Type B pancreatic cell (in vitro differentiated cells): ENCODE data around the gene SLC6A11. TPM values are rescaled to one million over a fixed set of nuclear protein-coding genes. Genes with fewer than 3 reads are reported as not detected.
A peak's percentile ranks its signal among the peaks of the same experiment; 100 is the strongest.

Experiments used
- DNase-seq: peaks from one replicate; pipeline ENCODE4 v3.0.0; 2021; ENCODE audit warnings: mixed read lengths; ENCODE audit not compliant: unreplicated experiment; ENCODE audit errors: extremely low spot score
- H3K27ac Mint-ChIP-seq: 2 replicates; pipeline ENCODE4 v1.8.0; 2021; ENCODE audit warnings: mild to moderate bottlenecking, mixed read lengths
- H3K27me3 Mint-ChIP-seq: 2 replicates; pipeline ENCODE4 v1.8.0; 2021; ENCODE audit warnings: mixed read lengths
- H3K36me3 Mint-ChIP-seq: 2 replicates; pipeline ENCODE4 v1.8.0; 2021; ENCODE audit warnings: mixed read lengths
- H3K4me1 Mint-ChIP-seq: one replicate; pipeline ENCODE4 v1.8.0; 2021; ENCODE audit warnings: mixed read lengths; ENCODE audit not compliant: unreplicated experiment
- H3K4me3 Mint-ChIP-seq: 2 replicates; pipeline ENCODE4 v1.8.0; 2021; ENCODE audit warnings: mild to moderate bottlenecking, mixed read lengths
- H3K9me3 Mint-ChIP-seq: 2 replicates; pipeline ENCODE4 v1.8.0; 2021; ENCODE audit warnings: mixed read lengths
- total RNA-seq: library from RNA; stranded (reverse); gene quantifications from 2 replicates; pipeline ENCODE4 v1.2.1, GENCODE V29; 2021; ENCODE audit warnings: low replicate concordance
- TF ChIP-seq, protein P1 (sequence below): fragments of 200-600 bp; sonication (generic); conservative IDR thresholded peaks from 2 replicates; pipeline ENCODE4 v1.5.0; 2021; ENCODE audit warnings: antibody characterized with exemption, mild to moderate bottlenecking

SLC6A11 gene
- total RNA-seq, 1 donor from 2014 or later: 3.0 TPM

DNA sequence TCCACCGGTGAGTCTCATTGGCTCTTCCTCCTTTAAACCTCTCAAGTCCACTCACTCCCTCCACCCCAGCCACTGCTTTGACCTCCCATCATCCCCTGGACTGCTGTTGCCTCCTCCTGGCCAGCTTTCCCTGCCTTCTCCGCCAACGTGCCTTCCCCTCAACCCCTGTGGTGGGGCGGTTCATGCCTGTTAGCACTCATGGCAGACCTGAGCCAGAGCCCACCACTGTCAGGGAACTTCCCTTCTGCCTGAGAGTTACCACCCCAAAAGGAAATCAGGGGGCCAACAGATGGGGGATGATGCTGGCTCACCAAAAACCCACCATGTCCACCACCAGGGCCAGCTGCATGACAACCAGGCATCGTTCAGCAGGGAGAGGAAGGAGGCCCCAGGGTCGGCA, 132.3 kb downstream of the SLC6A11 start:
- peaks cover 47% of the 10 kb centered on the region for H3K27me3 Mint-ChIP-seq

DNA sequence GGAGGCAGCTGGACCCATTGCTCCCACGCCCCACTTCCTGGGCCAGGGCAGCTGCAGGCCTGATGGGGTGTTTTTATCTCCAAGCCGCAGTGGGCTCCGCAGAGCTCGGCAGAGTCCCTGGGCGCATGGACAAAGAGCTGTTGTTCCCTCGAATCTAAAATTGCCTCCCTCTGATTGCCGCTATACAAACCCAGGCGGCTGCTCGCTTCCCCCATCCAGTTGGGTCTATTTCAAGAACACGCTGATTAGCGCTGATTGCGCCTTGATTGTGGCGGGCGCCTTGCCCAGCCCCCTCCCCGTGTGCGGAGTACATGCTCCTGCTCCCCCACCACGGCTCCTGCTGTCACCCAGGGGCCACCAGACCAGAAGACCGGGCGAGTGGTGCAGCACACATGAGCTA, 133.2 kb downstream of the SLC6A11 start:
- Mint-ChIP-seq H3K4me3 (no peak overlapping the region), H3K36me3 (no peaks in the 10 kb centered on the region), H3K27ac (no peak overlapping the region), H3K4me1 (no peaks in the 10 kb centered on the region), H3K27me3 (peaks cover 50% of the 10 kb centered on the region), H3K9me3 (no peaks in the 10 kb centered on the region)
- TF ChIP-seq, protein P1, sequence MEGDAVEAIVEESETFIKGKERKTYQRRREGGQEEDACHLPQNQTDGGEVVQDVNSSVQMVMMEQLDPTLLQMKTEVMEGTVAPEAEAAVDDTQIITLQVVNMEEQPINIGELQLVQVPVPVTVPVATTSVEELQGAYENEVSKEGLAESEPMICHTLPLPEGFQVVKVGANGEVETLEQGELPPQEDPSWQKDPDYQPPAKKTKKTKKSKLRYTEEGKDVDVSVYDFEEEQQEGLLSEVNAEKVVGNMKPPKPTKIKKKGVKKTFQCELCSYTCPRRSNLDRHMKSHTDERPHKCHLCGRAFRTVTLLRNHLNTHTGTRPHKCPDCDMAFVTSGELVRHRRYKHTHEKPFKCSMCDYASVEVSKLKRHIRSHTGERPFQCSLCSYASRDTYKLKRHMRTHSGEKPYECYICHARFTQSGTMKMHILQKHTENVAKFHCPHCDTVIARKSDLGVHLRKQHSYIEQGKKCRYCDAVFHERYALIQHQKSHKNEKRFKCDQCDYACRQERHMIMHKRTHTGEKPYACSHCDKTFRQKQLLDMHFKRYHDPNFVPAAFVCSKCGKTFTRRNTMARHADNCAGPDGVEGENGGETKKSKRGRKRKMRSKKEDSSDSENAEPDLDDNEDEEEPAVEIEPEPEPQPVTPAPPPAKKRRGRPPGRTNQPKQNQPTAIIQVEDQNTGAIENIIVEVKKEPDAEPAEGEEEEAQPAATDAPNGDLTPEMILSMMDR: no peak
- no peak for DNase-seq

More for the DNA sequence above, 132.3 kb downstream of the SLC6A11 start:
- Mint-ChIP-seq H3K9me3 (no peaks in the 10 kb centered on the region), H3K4me1 (no peaks in the 10 kb centered on the region), H3K4me3 (no peak overlapping the region), H3K36me3 (no peaks in the 10 kb centered on the region), H3K27ac (no peak overlapping the region)
- no peak for DNase-seq
- TF ChIP-seq, protein P1: no peak

GRCh38 chr3:10950476-10951294, 134.7 kb downstream of the SLC6A11 start:
- no peak overlapping the region for H3K27ac Mint-ChIP-seq
- no peaks in the 10 kb centered on the region for H3K36me3 Mint-ChIP-seq
- TF ChIP-seq, protein P1: peak; percentile 77
- no peaks in the 10 kb centered on the region for H3K4me1 Mint-ChIP-seq
- H3K27me3 Mint-ChIP-seq: peaks cover 57% of the 10 kb centered on the region
- H3K9me3 Mint-ChIP-seq: no peaks in the 10 kb centered on the region
- no peak overlapping the region for H3K4me3 Mint-ChIP-seq
- DNase-seq: no peak

DNA sequence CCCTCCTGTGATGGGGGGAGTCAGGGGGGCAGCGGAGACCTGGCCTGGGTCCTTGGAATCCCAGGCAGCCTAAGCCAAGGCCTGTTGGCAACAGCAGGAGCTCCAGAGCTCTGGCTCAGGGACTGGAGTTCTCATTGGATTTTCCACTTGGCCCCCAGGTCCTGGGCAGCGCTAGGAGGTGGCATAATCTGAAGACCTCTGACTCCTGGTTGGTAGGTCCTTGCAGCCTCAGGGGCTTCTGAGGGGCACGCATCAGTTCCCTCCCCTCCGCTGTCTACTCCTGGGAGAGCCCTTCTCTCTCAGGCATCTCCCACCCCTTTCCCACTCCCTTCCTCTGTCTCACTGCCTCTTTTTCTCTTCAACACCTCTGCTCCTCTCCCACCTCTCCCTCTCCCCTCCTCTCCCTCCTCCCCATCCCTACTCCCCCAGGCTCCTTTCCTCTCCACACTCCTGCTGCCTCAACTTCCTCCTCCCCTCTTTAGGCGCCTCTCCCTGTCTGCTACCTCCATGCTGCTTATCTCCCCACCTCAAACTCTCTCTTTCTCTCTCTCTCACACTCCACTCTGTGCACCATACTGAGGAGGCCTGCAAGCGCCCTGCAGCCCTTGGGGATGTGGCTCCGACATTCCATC, 135.4 kb downstream of the SLC6A11 start:
- Mint-ChIP-seq H3K4me1 (no peaks in the 10 kb centered on the region), H3K9me3 (no peaks in the 10 kb centered on the region), H3K27ac (no peak overlapping the region), H3K4me3 (no peak overlapping the region), H3K27me3 (peaks cover 59% of the 10 kb centered on the region), H3K36me3 (no peaks in the 10 kb centered on the region)
- TF ChIP-seq, protein P1: no peak
- DNase-seq: no peak

- Mint-ChIP-seq H3K4me3 (no peak overlapping the region), H3K4me1 (no peaks in the 10 kb centered on the region), H3K36me3 (no peaks in the 10 kb centered on the region), H3K27me3 (peaks cover 59% of the 10 kb centered on the region), H3K9me3 (no peaks in the 10 kb centered on the region), H3K27ac (no peak overlapping the region)
- TF ChIP-seq, protein P1: no peak
- no peak for DNase-seq
Observed at GRCh38 chr3:10952525-10952924, 136.5 kb downstream of the SLC6A11 start.
